Subcutaneous abdominal adipose tissue (tissue), 5 donors: Measurements from ENCODE around the gene B3GALT5.
"Not testable (repeated sequence)": the region's sequence is repeated elsewhere in the genome, so short reads cannot be mapped to it uniquely, and the experiment has no call there.

ENCODE experiments used
- H3K27ac ChIP-seq: one replicate; pipeline ENCODE4 v1.7.0; 2013; ENCODE audit warnings: low read depth, mild to moderate bottlenecking, inconsistent platforms, low read length, moderate library complexity
- H3K27me3 ChIP-seq, 5 donors: one replicate each; pipeline ENCODE4 v1.7.0; 2013; ENCODE audit warnings: low read length in 5 of 5, inconsistent platforms in 1 of 5; ENCODE audit not compliant: control insufficient read depth in 5 of 5, insufficient read depth in 4 of 5
- H3K36me3 ChIP-seq, 5 donors: one replicate each; pipeline ENCODE4 v1.7.0; 2013; ENCODE audit warnings: low read length in 5 of 5; ENCODE audit not compliant: control insufficient read depth in 5 of 5, insufficient read depth in 5 of 5
- H3K4me1 ChIP-seq, 5 donors: one replicate each; pipeline ENCODE4 v1.7.0; 2013; ENCODE audit warnings: low read length in 5 of 5, mild to moderate bottlenecking in 3 of 5, moderate library complexity in 1 of 5; ENCODE audit not compliant: control insufficient read depth in 5 of 5, insufficient read depth in 5 of 5
- H3K4me3 ChIP-seq, 5 donors: one replicate each; pipeline ENCODE4 v1.7.0; 2013; ENCODE audit warnings: low read length in 5 of 5, low read depth in 1 of 5
- H3K9ac ChIP-seq, 5 donors: one replicate each; pipeline ENCODE4 v1.7.0; 2013; ENCODE audit warnings: low read length in 5 of 5, mild to moderate bottlenecking in 4 of 5, moderate library complexity in 3 of 5
- H3K9me3 ChIP-seq, 5 donors: one replicate each; pipeline ENCODE4 v1.7.0; 2013; ENCODE audit warnings: low read length in 5 of 5; ENCODE audit not compliant: control insufficient read depth in 5 of 5
- donor health status: healthy.
- donor health status: healthy.
- donor health status: healthy.
- donor health status: healthy.
- donor health status: healthy.

Gene B3GALT5

GRCh38 chr21:39685991-39686390, 73.3 kb downstream of the B3GALT5 start:
- Histone ChIP-seq H3K9ac (no peak overlapping the region), H3K27me3 (no peaks in the 10 kb centered on the region), H3K4me3 (no peak overlapping the region), H3K27ac (no peak overlapping the region), H3K9me3 (no peaks in the 10 kb centered on the region), H3K36me3 (no peaks in the 10 kb centered on the region), H3K4me1 (no peaks in the 10 kb centered on the region)

- H3K36me3 ChIP-seq = no peaks in the 10 kb centered on the region
- no peak overlapping the region for H3K27ac ChIP-seq
- H3K4me3 ChIP-seq = no peak overlapping the region
- no peak overlapping the region for H3K9ac ChIP-seq
- H3K9me3 ChIP-seq = no peaks in the 10 kb centered on the region
- H3K27me3 ChIP-seq = no peaks in the 10 kb centered on the region
- no peaks in the 10 kb centered on the region for H3K4me1 ChIP-seq
Measured at GRCh38 chr21:39686646-39687468, 74.1 kb downstream of the B3GALT5 start.

- H3K9me3 ChIP-seq = peaks cover 0 to 1% (median 0%) of the 10 kb centered on the region in 5 donors
- no peaks in the 10 kb centered on the region for H3K27me3 ChIP-seq
- no peaks in the 10 kb centered on the region for H3K36me3 ChIP-seq
- no peak overlapping the region for H3K9ac ChIP-seq
- no peak overlapping the region for H3K4me3 ChIP-seq
- no peak overlapping the region for H3K27ac ChIP-seq
- H3K4me1 ChIP-seq = no peaks in the 10 kb centered on the region
Measured at GRCh38 chr21:39688010-39688409, 75.3 kb downstream of the B3GALT5 start.

GRCh38 chr21:39689860-39690259, 77.1 kb downstream of the B3GALT5 start:
- H3K27me3 ChIP-seq, H3K36me3 ChIP-seq, H3K4me3 ChIP-seq, H3K4me1 ChIP-seq, H3K9me3 ChIP-seq, H3K9ac ChIP-seq, H3K27ac ChIP-seq: not testable (repeated sequence)

GRCh38 chr21:39690454-39690853, 77.7 kb downstream of the B3GALT5 start:
- Histone ChIP-seq H3K27me3 (no peaks in the 10 kb centered on the region), H3K4me1 (no peaks in the 10 kb centered on the region), H3K36me3 (no peaks in the 10 kb centered on the region), H3K9ac (no peak overlapping the region), H3K4me3 (no peak overlapping the region), H3K27ac (no peak overlapping the region), H3K9me3 (peaks cover 0 to 2% (median 0%) of the 10 kb centered on the region in 5 donors)

- H3K27ac ChIP-seq = no peak overlapping the region
- peaks cover 0 to 2% (median 0%) of the 10 kb centered on the region in 5 donors for H3K27me3 ChIP-seq
- H3K9ac ChIP-seq = no peak overlapping the region
- no peaks in the 10 kb centered on the region for H3K4me1 ChIP-seq
- H3K4me3 ChIP-seq = no peak overlapping the region
- H3K36me3 ChIP-seq = no peaks in the 10 kb centered on the region
- H3K9me3 ChIP-seq = peaks cover 0 to 2% (median 0%) of the 10 kb centered on the region in 5 donors
Measured at GRCh38 chr21:39694750-39695149, 82.0 kb downstream of the B3GALT5 start.

- H3K36me3 ChIP-seq = no peaks in the 10 kb centered on the region
- no peak overlapping the region for H3K9ac ChIP-seq
- no peaks in the 10 kb centered on the region for H3K4me1 ChIP-seq
- H3K4me3 ChIP-seq = no peak overlapping the region
- peaks cover 0 to 2% (median 0%) of the 10 kb centered on the region in 5 donors for H3K27me3 ChIP-seq
- no peak overlapping the region for H3K27ac ChIP-seq
- peaks cover 0 to 2% (median 0%) of the 10 kb centered on the region in 5 donors for H3K9me3 ChIP-seq
Measured at GRCh38 chr21:39696196-39696595, 83.5 kb downstream of the B3GALT5 start.

GRCh38 chr21:39696618-39697017, 83.9 kb downstream of the B3GALT5 start:
- no peaks in the 10 kb centered on the region for H3K36me3 ChIP-seq
- H3K9ac ChIP-seq = no peak overlapping the region
- H3K27ac ChIP-seq = no peak overlapping the region
- H3K9me3 ChIP-seq = peaks cover 0 to 2% (median 0%) of the 10 kb centered on the region in 5 donors
- no peaks in the 10 kb centered on the region for H3K4me1 ChIP-seq
- H3K4me3 ChIP-seq = no peak overlapping the region
- peaks cover 0 to 2% (median 0%) of the 10 kb centered on the region in 5 donors for H3K27me3 ChIP-seq

GRCh38 chr21:39700318-39700717, 87.6 kb downstream of the B3GALT5 start:
- Histone ChIP-seq H3K4me3 (no peak overlapping the region), H3K36me3 (no peaks in the 10 kb centered on the region), H3K27ac (no peak overlapping the region), H3K27me3 (peaks cover 0 to 2% (median 0%) of the 10 kb centered on the region in 5 donors), H3K9ac (no peak overlapping the region), H3K9me3 (peaks cover 0 to 7% (median 4%) of the 10 kb centered on the region in 5 donors), H3K4me1 (no peaks in the 10 kb centered on the region)

- Histone ChIP-seq H3K36me3 (no peaks in the 10 kb centered on the region), H3K9ac (no peak overlapping the region), H3K27ac (no peak overlapping the region), H3K4me3 (no peak overlapping the region), H3K9me3 (peaks cover 0 to 7% (median 4%) of the 10 kb centered on the region in 5 donors), H3K27me3 (peaks cover 0 to 4% (median 2%) of the 10 kb centered on the region in 5 donors), H3K4me1 (no peaks in the 10 kb centered on the region)
Measured at GRCh38 chr21:39703578-39703977, 90.8 kb downstream of the B3GALT5 start.
